Peyer's patch (tissue), 4 donors: ENCODE measurements around the gene TNFRSF19.

Experiments
- POLR2A ChIP-seq, 2 donors: fragments of 450-650 bp; IDR thresholded peaks; one replicate each; pipeline ENCODE4 v1.5.1; 2017; ENCODE audit warnings: antibody characterized with exemption in 2 of 2, mild to moderate bottlenecking in 2 of 2, moderate library complexity in 2 of 2
- TF ChIP-seq, protein P1 (sequence below), 6 experiments: fragments of 450-650 bp in 4 of 6; fragments of 200-600 bp in 2 of 6; sonication (generic) in 1 of 6; IDR thresholded peaks; one replicate each; pipeline ENCODE4 v1.5.1; 2017 to 2019; ENCODE audit warnings: antibody characterized with exemption in 6 of 6, mild to moderate bottlenecking in 3 of 6, moderate library complexity in 1 of 6

DNA sequence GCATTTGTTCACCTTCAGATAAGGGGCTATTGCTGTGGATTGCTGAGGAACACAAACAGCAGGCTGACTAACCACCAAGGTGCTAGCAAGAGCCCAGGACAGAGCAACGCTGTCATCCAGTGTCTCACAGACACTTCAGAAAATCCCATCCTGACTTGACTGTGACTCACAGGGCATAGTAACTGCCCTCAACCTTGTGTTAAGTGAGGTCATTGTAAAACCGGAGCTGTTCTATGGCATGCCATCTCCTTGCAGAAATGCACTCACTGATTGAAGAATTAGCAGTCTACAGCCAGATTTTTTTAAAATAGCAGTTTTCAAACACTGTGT lies 51.1 kb downstream of the TNFRSF19 start:
- TF ChIP-seq, protein P1, sequence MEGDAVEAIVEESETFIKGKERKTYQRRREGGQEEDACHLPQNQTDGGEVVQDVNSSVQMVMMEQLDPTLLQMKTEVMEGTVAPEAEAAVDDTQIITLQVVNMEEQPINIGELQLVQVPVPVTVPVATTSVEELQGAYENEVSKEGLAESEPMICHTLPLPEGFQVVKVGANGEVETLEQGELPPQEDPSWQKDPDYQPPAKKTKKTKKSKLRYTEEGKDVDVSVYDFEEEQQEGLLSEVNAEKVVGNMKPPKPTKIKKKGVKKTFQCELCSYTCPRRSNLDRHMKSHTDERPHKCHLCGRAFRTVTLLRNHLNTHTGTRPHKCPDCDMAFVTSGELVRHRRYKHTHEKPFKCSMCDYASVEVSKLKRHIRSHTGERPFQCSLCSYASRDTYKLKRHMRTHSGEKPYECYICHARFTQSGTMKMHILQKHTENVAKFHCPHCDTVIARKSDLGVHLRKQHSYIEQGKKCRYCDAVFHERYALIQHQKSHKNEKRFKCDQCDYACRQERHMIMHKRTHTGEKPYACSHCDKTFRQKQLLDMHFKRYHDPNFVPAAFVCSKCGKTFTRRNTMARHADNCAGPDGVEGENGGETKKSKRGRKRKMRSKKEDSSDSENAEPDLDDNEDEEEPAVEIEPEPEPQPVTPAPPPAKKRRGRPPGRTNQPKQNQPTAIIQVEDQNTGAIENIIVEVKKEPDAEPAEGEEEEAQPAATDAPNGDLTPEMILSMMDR (IDR thresholded peaks at IDR 0.05): no peak
- TF ChIP-seq POLR2A (IDR thresholded peaks at IDR 0.05): no peak
